ENCODE results near the gene EXOC3L4. TPM values are rescaled to one million over a fixed set of nuclear protein-coding genes. Genes with fewer than 3 reads are reported as not detected.

Gene EXOC3L4
- polyA plus RNA-seq, 1 donor (not counting 4 experiments of a cell fraction or from before 2014, with no cell fraction given): not detected

DNA sequence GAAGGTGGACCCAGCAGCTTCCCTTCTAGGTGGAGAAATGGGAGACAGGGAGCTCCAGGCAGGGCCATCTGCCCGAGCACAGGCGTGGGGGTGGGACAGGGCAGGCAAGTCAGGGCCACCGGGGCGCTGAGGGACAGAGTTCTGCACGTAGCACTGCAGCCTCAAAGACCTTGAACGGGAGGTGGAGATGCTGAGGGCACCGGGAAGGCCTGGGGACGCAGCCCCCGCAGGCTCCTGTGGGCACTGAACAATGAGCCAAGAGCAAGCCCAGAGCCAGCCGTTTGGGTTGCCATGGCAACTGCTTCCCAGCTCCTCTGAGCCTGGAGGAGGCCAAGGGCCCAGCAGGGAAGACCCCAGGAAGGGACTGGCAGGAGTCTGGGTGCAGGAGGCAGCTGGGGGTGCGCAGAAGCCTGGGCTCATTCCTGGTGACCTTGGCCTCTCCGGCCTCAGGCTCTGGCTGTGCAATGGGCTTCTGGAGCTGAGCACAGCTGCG, 7.1 kb upstream of the EXOC3L4 start:
- no peaks in the 10 kb centered on the region for H3K36me3 ChIP-seq (ENCODE audit: control insufficient read depth in 2 of 2, extremely low read depth in 1 of 2, insufficient read depth in 2 of 2, low read length in 2 of 2)
- H3K27me3 ChIP-seq (ENCODE audit: control insufficient read depth, extremely low read depth, insufficient read depth, low read length): peaks cover 35% of the 10 kb centered on the region
- DNase-seq (ENCODE audit: low read depth, low spot score): no peak
- H3K9me3 ChIP-seq (ENCODE audit: control insufficient read depth, low read depth, low read length): no peaks in the 10 kb centered on the region
- no peaks in the 10 kb centered on the region for H3K4me1 ChIP-seq (ENCODE audit: control insufficient read depth, extremely low read depth, insufficient read depth, low read length)
- dilution Hi-C loops (cut with MboI; ENCODE audit: extremely low pct_ligation_motif_present, low sequenced_read_pairs): no loop called here
- no peaks in the 10 kb centered on the region for H3K9me1 ChIP-seq (ENCODE audit: control insufficient read depth, extremely low read depth, insufficient read depth, low read length)
- TF ChIP-seq EZH2 (IDR thresholded peaks at IDR 0.05; ENCODE audit: low read length): no peak
- TF ChIP-seq, protein P1, sequence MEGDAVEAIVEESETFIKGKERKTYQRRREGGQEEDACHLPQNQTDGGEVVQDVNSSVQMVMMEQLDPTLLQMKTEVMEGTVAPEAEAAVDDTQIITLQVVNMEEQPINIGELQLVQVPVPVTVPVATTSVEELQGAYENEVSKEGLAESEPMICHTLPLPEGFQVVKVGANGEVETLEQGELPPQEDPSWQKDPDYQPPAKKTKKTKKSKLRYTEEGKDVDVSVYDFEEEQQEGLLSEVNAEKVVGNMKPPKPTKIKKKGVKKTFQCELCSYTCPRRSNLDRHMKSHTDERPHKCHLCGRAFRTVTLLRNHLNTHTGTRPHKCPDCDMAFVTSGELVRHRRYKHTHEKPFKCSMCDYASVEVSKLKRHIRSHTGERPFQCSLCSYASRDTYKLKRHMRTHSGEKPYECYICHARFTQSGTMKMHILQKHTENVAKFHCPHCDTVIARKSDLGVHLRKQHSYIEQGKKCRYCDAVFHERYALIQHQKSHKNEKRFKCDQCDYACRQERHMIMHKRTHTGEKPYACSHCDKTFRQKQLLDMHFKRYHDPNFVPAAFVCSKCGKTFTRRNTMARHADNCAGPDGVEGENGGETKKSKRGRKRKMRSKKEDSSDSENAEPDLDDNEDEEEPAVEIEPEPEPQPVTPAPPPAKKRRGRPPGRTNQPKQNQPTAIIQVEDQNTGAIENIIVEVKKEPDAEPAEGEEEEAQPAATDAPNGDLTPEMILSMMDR (optimal IDR thresholded peaks at IDR 0.05 in 1 of 3, IDR thresholded peaks at IDR 0.05 in 1 of 3, conservative IDR thresholded peaks at IDR 0.05 in 1 of 3; ENCODE audit: extremely low read depth in 1 of 3, insufficient read depth in 2 of 3, low read length in 3 of 3): no peak
- no peak overlapping the region for H2AFZ ChIP-seq (ENCODE audit: control insufficient read depth, low read length)
- no peaks in the 10 kb centered on the region for H3K79me2 ChIP-seq (ENCODE audit: control insufficient read depth, insufficient read depth, low read length)
- no peak overlapping the region for H3K4me3 ChIP-seq (ENCODE audit: control insufficient read depth in 2 of 3, extremely low read depth in 1 of 3, insufficient read depth in 2 of 3, low read depth in 1 of 3, low read length in 3 of 3)
- H3K4me2 ChIP-seq (ENCODE audit: control insufficient read depth, extremely low read depth, insufficient read depth, low read depth, low read length): no peak overlapping the region
- no peak overlapping the region for H3K9ac ChIP-seq (ENCODE audit: control insufficient read depth, extremely low read depth, insufficient read depth, low read length)
- H4K20me1 ChIP-seq (ENCODE audit: control insufficient read depth, extremely low read depth, insufficient read depth, low read length): no peaks in the 10 kb centered on the region
- H3K27ac ChIP-seq (ENCODE audit: control insufficient read depth, insufficient read depth, low read length): no peak overlapping the region
- no peak for FAIRE-seq

DNA sequence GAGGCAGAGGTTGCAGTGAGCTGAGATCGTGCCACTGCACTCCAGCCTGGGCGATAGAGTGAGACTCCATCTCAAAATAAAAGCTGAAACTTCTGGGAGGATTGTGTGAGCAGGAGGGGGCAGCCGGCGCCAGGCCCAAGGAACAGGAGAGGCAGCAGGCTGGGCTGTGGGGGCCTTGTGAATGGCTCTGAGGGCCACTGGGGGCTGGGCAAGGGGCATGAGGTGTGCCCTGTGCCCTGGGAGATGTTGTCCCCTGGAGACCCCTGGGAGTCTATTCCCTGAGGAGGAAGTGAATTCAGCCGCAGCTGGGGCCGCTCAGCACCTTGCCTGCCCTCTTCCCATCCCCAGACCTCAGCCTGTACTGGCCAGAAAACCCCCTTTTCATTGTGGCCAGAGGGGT, 5.6 kb upstream of the EXOC3L4 start:
- FAIRE-seq (no peak), DNase-seq (ENCODE audit: low read depth, low spot score) (no peak)
- no peaks in the 10 kb centered on the region for H4K20me1 ChIP-seq (ENCODE audit: control insufficient read depth, extremely low read depth, insufficient read depth, low read length)
- H3K4me1 ChIP-seq (ENCODE audit: control insufficient read depth, extremely low read depth, insufficient read depth, low read length): no peaks in the 10 kb centered on the region
- H3K9me3 ChIP-seq (ENCODE audit: control insufficient read depth, low read depth, low read length): no peaks in the 10 kb centered on the region
- peaks cover 33% of the 10 kb centered on the region for H3K27me3 ChIP-seq (ENCODE audit: control insufficient read depth, extremely low read depth, insufficient read depth, low read length)
- no peaks in the 10 kb centered on the region for H3K79me2 ChIP-seq (ENCODE audit: control insufficient read depth, insufficient read depth, low read length)
- TF ChIP-seq, protein P1 (optimal IDR thresholded peaks at IDR 0.05 in 1 of 3, IDR thresholded peaks at IDR 0.05 in 1 of 3, conservative IDR thresholded peaks at IDR 0.05 in 1 of 3; ENCODE audit: extremely low read depth in 1 of 3, insufficient read depth in 2 of 3, low read length in 3 of 3): no peak
- no peak for TF ChIP-seq EZH2 (IDR thresholded peaks at IDR 0.05; ENCODE audit: low read length)
- dilution Hi-C loops (cut with MboI; ENCODE audit: extremely low pct_ligation_motif_present, low sequenced_read_pairs): no loop called here
- no peak overlapping the region for H2AFZ ChIP-seq (ENCODE audit: control insufficient read depth, low read length)
- no peak overlapping the region for H3K9ac ChIP-seq (ENCODE audit: control insufficient read depth, extremely low read depth, insufficient read depth, low read length)
- H3K4me2 ChIP-seq (ENCODE audit: control insufficient read depth, extremely low read depth, insufficient read depth, low read depth, low read length): no peak overlapping the region
- no peak overlapping the region for H3K27ac ChIP-seq (ENCODE audit: control insufficient read depth, insufficient read depth, low read length)
- no peaks in the 10 kb centered on the region for H3K9me1 ChIP-seq (ENCODE audit: control insufficient read depth, extremely low read depth, insufficient read depth, low read length)
- no peak overlapping the region for H3K4me3 ChIP-seq (ENCODE audit: control insufficient read depth in 2 of 3, extremely low read depth in 1 of 3, insufficient read depth in 2 of 3, low read depth in 1 of 3, low read length in 3 of 3)
- no peaks in the 10 kb centered on the region for H3K36me3 ChIP-seq (ENCODE audit: control insufficient read depth in 2 of 2, extremely low read depth in 1 of 2, insufficient read depth in 2 of 2, low read length in 2 of 2)
